ENCODE measurements around the gene MORN1.
A peak's percentile ranks its signal among the peaks of the same experiment; 100 is the strongest.

The MORN1 gene

GRCh38 chr1:2386636-2387611 lies 4.4 kb downstream of the MORN1 start:
- no peak for DNase-seq (ENCODE audit: low read depth, low spot score)

- DNase-seq (ENCODE audit: low read depth, low spot score), result no peak
Observed at GRCh38 chr1:2385606-2386280, 5.6 kb downstream of the MORN1 start.

- DNase-seq (ENCODE audit: low read depth, low spot score), result no peak
Observed at GRCh38 chr1:2384941-2385481, 6.3 kb downstream of the MORN1 start.

- no peak for DNase-seq (ENCODE audit: low read depth, low spot score)
Observed at GRCh38 chr1:2384130-2384860, 7.1 kb downstream of the MORN1 start.

GRCh38 chr1:2383576-2383975 lies 7.8 kb downstream of the MORN1 start:
- no peak for DNase-seq (ENCODE audit: low read depth, low spot score)

- peak; percentile 66 for DNase-seq (ENCODE audit: low read depth, low spot score)
Observed at GRCh38 chr1:2382621-2383361, 8.6 kb downstream of the MORN1 start.

- peak; percentile 87 for DNase-seq (ENCODE audit: low read depth, low spot score)
Observed at GRCh38 chr1:2381741-2382620, 9.4 kb downstream of the MORN1 start.

GRCh38 chr1:2380816-2381591 lies 10.3 kb downstream of the MORN1 start:
- no peak for DNase-seq (ENCODE audit: low read depth, low spot score)

- no peak for DNase-seq (ENCODE audit: low read depth, low spot score)
Observed at GRCh38 chr1:2379733-2380404, 11.5 kb downstream of the MORN1 start.

GRCh38 chr1:2378956-2379732 lies 12.2 kb downstream of the MORN1 start:
- DNase-seq (ENCODE audit: low read depth, low spot score), result no peak

- DNase-seq (ENCODE audit: low read depth, low spot score), result no peak
Observed at GRCh38 chr1:2378441-2378851, 12.9 kb downstream of the MORN1 start.

GRCh38 chr1:2377751-2378440 lies 13.5 kb downstream of the MORN1 start:
- DNase-seq (ENCODE audit: low read depth, low spot score), result no peak

- DNase-seq (ENCODE audit: low read depth, low spot score), result no peak
Observed at GRCh38 chr1:2376931-2377672, 14.3 kb downstream of the MORN1 start.

GRCh38 chr1:2376261-2376741 lies 15.1 kb downstream of the MORN1 start:
- DNase-seq (ENCODE audit: low read depth, low spot score), result no peak

- DNase-seq (ENCODE audit: low read depth, low spot score), result no peak
Observed at GRCh38 chr1:2375923-2376260, 15.5 kb downstream of the MORN1 start.

- DNase-seq (ENCODE audit: low read depth, low spot score), result no peak
Observed at GRCh38 chr1:2375246-2375922, 16.0 kb downstream of the MORN1 start.

Data from ELF-1 (cell line).